H1 (cell line): Measurements from ENCODE around the gene BIN1. TPM values are rescaled to one million over a fixed set of nuclear protein-coding genes. Genes with fewer than 3 reads are reported as not detected.

ENCODE experiments used
- CTCF ChIA-PET: fragments of 300-600 bp; sonication (Branson Sonifier 250); formaldehyde crosslinking; loops from one replicate; lab custom pipeline; 2021; ENCODE audit not compliant: partially characterized antibody; lab: Charles Lee
- POLR2A ChIA-PET: fragments of 300-600 bp; sonication (Branson Sonifier 250); formaldehyde crosslinking; loops from one replicate; lab custom pipeline; 2021; ENCODE audit warnings: inconsistent platforms; ENCODE audit not compliant: partially characterized antibody; lab: Charles Lee
- DNase-seq, 2 experiments: peaks; one replicate each; pipeline versions ENCODE4 v3.0.0 to v3.0.0-alpha.2; 2010 to 2022; ENCODE audit warnings: low spot score in 2 of 2, low read depth in 1 of 2, mixed read lengths in 1 of 2
- FAIRE-seq: peaks from 2 replicates; lab custom pipeline; 2011; peaks lifted over from hg19 to GRCh38; lab: Jason Lieb, UNC
- H2AFZ ChIP-seq: 2 replicates; pipeline ENCODE4 v1.8.1; 2012; ENCODE audit warnings: low read length, inconsistent platforms
- H2AK5ac ChIP-seq: 2 replicates; pipeline ENCODE4 v1.6.1; 2013; ENCODE audit warnings: low read depth, low read length
- H2BK120ac ChIP-seq: replicated peaks from 2 replicates; pipeline ENCODE3; 2013; ENCODE audit warnings: low read depth, low read length, inconsistent platforms
- H2BK12ac ChIP-seq: 2 replicates; pipeline ENCODE4 v1.6.1; 2013; ENCODE audit warnings: low read depth, low read length
- H2BK15ac ChIP-seq: 2 replicates; pipeline ENCODE4 v1.6.1; 2013; ENCODE audit warnings: low read length
- H2BK20ac ChIP-seq: 2 replicates; pipeline ENCODE4 v1.6.1; 2013; ENCODE audit warnings: low read length
- H2BK5ac ChIP-seq: 2 replicates; pipeline ENCODE4 v1.6.1; 2013; ENCODE audit warnings: low read depth, low read length
- H3K14ac ChIP-seq: 2 replicates; pipeline ENCODE4 v1.6.1; 2013; ENCODE audit warnings: inconsistent platforms; ENCODE audit not compliant: insufficient read length
- H3K18ac ChIP-seq: 2 replicates; pipeline ENCODE4 v1.6.1; 2013; ENCODE audit warnings: low read length; ENCODE audit errors: extremely low read depth
- H3K23ac ChIP-seq: 2 replicates; pipeline ENCODE4 v1.6.1; 2013; ENCODE audit warnings: inconsistent platforms; ENCODE audit not compliant: insufficient read length
- H3K23me2 ChIP-seq: 2 replicates; pipeline ENCODE4 v1.6.1; 2013; ENCODE audit warnings: low read depth, low read length
- H3K27ac ChIP-seq: 2 replicates; pipeline ENCODE4 v1.6.1; 2011; ENCODE audit warnings: low read depth, low read length, inconsistent platforms
- H3K27me3 ChIP-seq, 4 experiments: replicated peaks in 1 of 4; 1 replicate in 1 of 4; 2 replicates in 3 of 4; pipeline versions ENCODE4 v1.6.1 to v1.8.1; 2011 to 2013; ENCODE audit warnings: low read length in 3 of 4, mild to moderate bottlenecking in 3 of 4, inconsistent platforms in 2 of 4, mixed read lengths in 2 of 4, moderate library complexity in 1 of 4; ENCODE audit not compliant: control insufficient read depth in 3 of 4, insufficient read depth in 3 of 4; ENCODE audit errors: extremely low read depth in 1 of 4
- H3K36me3 ChIP-seq, 4 experiments: 2 replicates each; pipeline versions ENCODE4 v1.6.1 to v1.8.1; 2011 to 2013; ENCODE audit warnings: mild to moderate bottlenecking in 4 of 4, low read length in 3 of 4, moderate library complexity in 2 of 4, control low read depth in 1 of 4, inconsistent platforms in 1 of 4; ENCODE audit not compliant: insufficient read depth in 4 of 4, control insufficient read depth in 2 of 4
- H3K4ac ChIP-seq: replicated peaks from 2 replicates; pipeline ENCODE3; 2013; ENCODE audit warnings: low read length, low read depth, mixed read lengths, inconsistent platforms; ENCODE audit not compliant: insufficient read length
- H3K4me1 ChIP-seq, 4 experiments: replicated peaks in 1 of 4; 1 replicate in 1 of 4; 2 replicates in 3 of 4; pipeline versions ENCODE4 v1.6.1 to v1.8.1; 2011 to 2013; ENCODE audit warnings: low read length in 3 of 4, inconsistent platforms in 2 of 4, mixed read lengths in 1 of 4; ENCODE audit not compliant: insufficient read depth in 4 of 4, control insufficient read depth in 3 of 4
- H3K4me2 ChIP-seq, 2 experiments: 2 replicates each; pipeline versions ENCODE4 v1.6.1 to v1.8.1; 2011 to 2013; ENCODE audit warnings: low read depth in 2 of 2, low read length in 2 of 2, control low read depth in 1 of 2, inconsistent platforms in 1 of 2, mild to moderate bottlenecking in 1 of 2; ENCODE audit not compliant: insufficient read depth in 1 of 2
- H3K4me3 ChIP-seq, 4 experiments: fragments of 200-600, 300-600 bp in 1 of 4; sonication (generic), shearing (Covaris generic), sonication (Bioruptor Twin) in 1 of 4; 2 replicates each; pipeline versions ENCODE4 v1.5.1 to v1.8.1; 2011 to 2016; ENCODE audit warnings: low read length in 4 of 4, low read depth in 3 of 4, control low read depth in 2 of 4, inconsistent platforms in 2 of 4, mild to moderate bottlenecking in 2 of 4, mixed read lengths in 1 of 4, moderate library complexity in 1 of 4; ENCODE audit not compliant: insufficient read depth in 2 of 4; ENCODE audit errors: extremely low read depth in 1 of 4
- H3K56ac ChIP-seq: replicated peaks from 2 replicates; pipeline ENCODE3; 2013; ENCODE audit warnings: low read depth, mild to moderate bottlenecking, mixed read lengths, low read length, inconsistent platforms; ENCODE audit not compliant: insufficient read length
- H3K79me1 ChIP-seq: 2 replicates; pipeline ENCODE4 v1.6.1; 2013; ENCODE audit warnings: low read depth, low read length, control low read depth
- H3K79me2 ChIP-seq, 2 experiments: 2 replicates each; pipeline versions ENCODE4 v1.6.1 to v1.8.1; 2012 to 2013; ENCODE audit warnings: low read length in 2 of 2, mild to moderate bottlenecking in 2 of 2, inconsistent platforms in 1 of 2; ENCODE audit not compliant: insufficient read depth in 2 of 2, control insufficient read depth in 1 of 2
- H3K9ac ChIP-seq, 4 experiments: replicated peaks in 1 of 4; 1 replicate in 1 of 4; 2 replicates in 3 of 4; pipeline versions ENCODE4 v1.6.1 to v1.8.1; 2011 to 2013; ENCODE audit warnings: low read depth in 3 of 4, low read length in 3 of 4, control low read depth in 2 of 4, mild to moderate bottlenecking in 2 of 4, moderate library complexity in 2 of 4, inconsistent platforms in 1 of 4; ENCODE audit errors: extremely low read depth in 1 of 4
- H3K9me3 ChIP-seq, 2 experiments: 2 replicates each; pipeline versions ENCODE4 v1.6.1 to v1.8.1; 2012 to 2013; ENCODE audit warnings: mild to moderate bottlenecking in 2 of 2, moderate library complexity in 2 of 2, control low read depth in 1 of 2, inconsistent platforms in 1 of 2, low read depth in 1 of 2, low read length in 1 of 2, mixed read lengths in 1 of 2; ENCODE audit not compliant: insufficient read depth in 2 of 2
- H4K20me1 ChIP-seq, 2 experiments: replicated peaks in 1 of 2; 2 replicates each; pipeline versions ENCODE3 to v1.8.1; 2011 to 2013; ENCODE audit warnings: inconsistent platforms in 2 of 2, low read length in 2 of 2, mild to moderate bottlenecking in 1 of 2; ENCODE audit not compliant: insufficient read depth in 2 of 2, control insufficient read depth in 1 of 2
- H4K5ac ChIP-seq: 2 replicates; pipeline ENCODE4 v1.6.1; 2013; ENCODE audit warnings: low read length, low read depth, mixed read lengths, inconsistent platforms; ENCODE audit not compliant: insufficient read length
- H4K8ac ChIP-seq: 2 replicates; pipeline ENCODE4 v1.8.0; 2013; ENCODE audit warnings: mild to moderate bottlenecking, moderate library complexity, low read length, inconsistent platforms; ENCODE audit not compliant: insufficient read depth; ENCODE audit errors: extremely low read depth
- H4K91ac ChIP-seq: replicated peaks from 2 replicates; pipeline ENCODE3; 2013; ENCODE audit warnings: low read length, mixed read lengths, inconsistent platforms; ENCODE audit not compliant: insufficient read length
- JUND ChIP-seq: IDR thresholded peaks from 2 replicates; pipeline ENCODE4 v1.6.1; 2011; ENCODE audit warnings: mild to moderate bottlenecking, improper control_type of control experiment, low read length
- SP2 ChIP-seq: IDR thresholded peaks from 2 replicates; pipeline ENCODE4 v1.6.1; 2012; ENCODE audit warnings: mild to moderate bottlenecking, low read length, inconsistent platforms
- SRF ChIP-seq: IDR thresholded peaks from 2 replicates; pipeline ENCODE4 v1.6.1; 2011; ENCODE audit warnings: mild to moderate bottlenecking, low read depth, low read length, moderate library complexity
- TBP ChIP-seq: IDR thresholded peaks from 2 replicates; pipeline ENCODE4 v1.6.1; 2011; ENCODE audit warnings: low read depth, low read length, improper control_type of control experiment
- WGBS, 2 experiments: shearing (Covaris generic) in 1 of 2; methylation state at CpG; one replicate each; pipeline versions ENCODE4 v1.1.6 to v1.1.7; 2013 to 2015; ENCODE audit warnings: low lambda C conversion rate in 2 of 2, mixed read lengths in 2 of 2, inconsistent platforms in 1 of 2, low coverage in 1 of 2, missing lambda C conversion rate in 1 of 2; ENCODE audit not compliant: insufficient replicate concordance in 2 of 2, insufficient coverage in 1 of 2, insufficient read length in 1 of 2; ENCODE audit errors: extremely low coverage in 1 of 2, missing lambda C conversion rate in 1 of 2; 5-methylcytosine and 5-hydroxymethylcytosine counted together
- polyA plus RNA-seq, 7 experiments: library from polyadenylated mRNA; depleted of rRNA in 3 of 7; stranded (reverse) in 5 of 7; unstranded in 2 of 7; fragments of >200 nt in 5 of 7; fragments of 200-250 nt in 2 of 7; gene quantifications; 1 replicate in 5 of 7; 2 replicates in 1 of 7; 4 replicates in 1 of 7; pipeline versions ENCODE4 v1.2.1 to v1.2.3, GENCODE V29; 2011 to 2013; ENCODE audit warnings: missing spikeins in 2 of 7, mixed read lengths in 2 of 7
- total RNA-seq: library from RNA; stranded (reverse); fragmentation: NEBNext Ultra II Directional; extraction: Animal tissue kit (Norgen Biotek cat#: 25700); gene quantifications from 2 replicates; pipeline ENCODE4 v1.2.1, GENCODE V29; 2021

Gene BIN1
- total and polyA plus RNA-seq, 2 of the 8 experiments (the other 6 are each of a cell fraction or from before 2014, with no cell fraction given), result 23.6 to 35.6 TPM

DNA sequence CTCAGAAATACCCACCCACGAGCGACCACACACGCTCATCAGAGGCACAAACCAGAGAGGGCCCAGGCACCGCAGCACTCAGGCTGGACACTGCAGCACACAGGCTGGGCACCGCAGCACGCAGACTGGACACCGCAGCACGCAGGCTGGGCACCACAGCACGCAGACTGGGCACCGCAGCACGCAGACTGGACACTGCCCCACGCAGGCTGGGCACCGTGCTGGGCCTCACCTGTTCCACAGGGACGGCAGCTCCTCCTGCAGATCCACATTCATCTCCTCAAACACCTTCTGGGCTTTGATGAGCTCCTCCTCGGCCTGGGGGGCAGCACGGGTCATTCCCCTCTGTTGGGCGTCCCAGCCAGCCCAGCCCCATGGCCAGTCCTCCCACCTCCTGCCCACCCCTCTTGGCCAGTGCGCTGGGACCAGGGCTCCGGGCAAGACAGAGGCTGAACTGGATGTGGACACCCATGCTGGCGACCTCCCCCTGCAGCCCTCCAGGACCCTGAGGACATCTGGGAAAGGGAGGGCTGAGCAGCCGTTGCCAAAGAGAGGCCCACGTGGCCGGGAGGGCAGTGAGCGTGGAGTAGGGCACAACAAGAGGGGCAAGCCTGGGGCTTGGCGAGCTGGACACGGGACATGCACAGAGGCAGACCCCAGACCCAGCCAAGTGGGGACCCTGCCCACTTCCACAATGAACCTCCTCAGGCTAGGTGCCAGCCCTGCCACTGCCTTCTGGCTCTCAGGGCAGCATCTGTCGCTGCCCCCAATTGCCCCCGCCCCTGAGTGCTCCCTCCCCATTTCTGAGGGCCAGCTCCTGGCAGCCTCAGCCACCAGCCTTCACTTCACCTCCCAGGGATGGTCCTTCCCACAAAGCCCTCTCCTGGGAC is 43.0 kb downstream of the BIN1 start:
- no peak for FAIRE-seq
- ChIA-PET CTCF (interaction anchor here (0.6 to 2.5 kb wide), 4 partner anchors 9 to 150 kb away, joined by 3 to 12 read pairs (median 7); no protein-coding TSS in a partner anchor), POLR2A (interaction anchor here (0.8 kb wide), 1 partner anchor 25 kb away, joined by 3 read pairs; no protein-coding TSS in a partner anchor)
- Histone ChIP-seq H2BK15ac (peak overlapping the region; percentile 40; the same call in 1 of the 2 replicates), H3K23me2 (no peaks in the 10 kb centered on the region), H3K9me3 (no peaks in the 10 kb centered on the region), H3K18ac (no peak overlapping the region), H3K14ac (no peak overlapping the region), H3K56ac (no peak overlapping the region), H3K36me3 (peaks cover 0 to 3% (median 0%) of the 10 kb centered on the region in 4 experiments; a peak in 2 of 8 replicates), H2BK20ac (no peak overlapping the region), H4K8ac (peak overlapping the region; percentile 89), H3K4me3 (no peak overlapping the region), H2BK12ac (peak overlapping the region; percentile 84; the same call in 1 of the 2 replicates), H3K27ac (peak overlapping the region; percentile 59; the same call in 1 of the 2 replicates), H2AK5ac (no peak overlapping the region), H3K79me2 (no peaks in the 10 kb centered on the region), H3K79me1 (no peaks in the 10 kb centered on the region), H3K9ac (peak overlapping the region in 1 of 4 experiments; percentile 33; a peak in 1 of 7 replicates), H4K5ac (no peak overlapping the region), H3K4me1 (peaks cover 0 to 15% (median 8%) of the 10 kb centered on the region in 4 experiments; a peak in 5 of 7 replicates), H4K20me1 (no peaks in the 10 kb centered on the region), H2BK5ac (peak overlapping the region; percentile 90; the same call in 1 of the 2 replicates), H4K91ac (no peak overlapping the region), H3K27me3 (peaks cover 0 to 3% (median 0%) of the 10 kb centered on the region in 4 experiments; a peak in 1 of 7 replicates), H2BK120ac (peak overlapping the region; percentile 87), H3K23ac (no peak overlapping the region), H3K4ac (peak overlapping the region; percentile 53), H3K4me2 (no peak overlapping the region), H2AFZ (no peak overlapping the region)
- no peak for TF ChIP-seq SRF
- no peak for TF ChIP-seq JUND
- TF ChIP-seq SP2, result no peak
- TF ChIP-seq TBP, result no peak
- WGBS, 2 experiments, result 91% methylated on average over 25 of the region's 28 CpGs; no CpG with 5 or more reads in 1 of the 2 experiments
- no peak for DNase-seq
